Gastroesophageal sphincter (tissue), 3 donors: Measurements from ENCODE around the gene XPNPEP1.

Experiments
- EP300 ChIP-seq: sonication (generic); formaldehyde crosslinking; IDR thresholded peaks from one replicate; pipeline ENCODE4 v1.6.1; 2017; ENCODE audit warnings: antibody characterized with exemption, mild to moderate bottlenecking
- POLR2A ChIP-seq, 2 donors: fragments of 450-650 bp; IDR thresholded peaks; one replicate each; pipeline ENCODE4 v1.6.1; 2017; ENCODE audit warnings: antibody characterized with exemption in 2 of 2, mild to moderate bottlenecking in 2 of 2, moderate library complexity in 1 of 2
- POLR2AphosphoS5 ChIP-seq: sonication (generic); formaldehyde crosslinking; IDR thresholded peaks from one replicate; pipeline ENCODE4 v1.6.1; 2017; ENCODE audit warnings: antibody characterized with exemption
- TF ChIP-seq, protein P1 (sequence below), 4 experiments: fragments of 200-600 bp in 2 of 4; fragments of 450-650 bp in 2 of 4; sonication (generic) in 1 of 4; IDR thresholded peaks; one replicate each; pipeline ENCODE4 v1.5.1; 2017 to 2019; ENCODE audit warnings: antibody characterized with exemption in 4 of 4, mild to moderate bottlenecking in 2 of 4, moderate library complexity in 2 of 4

DNA sequence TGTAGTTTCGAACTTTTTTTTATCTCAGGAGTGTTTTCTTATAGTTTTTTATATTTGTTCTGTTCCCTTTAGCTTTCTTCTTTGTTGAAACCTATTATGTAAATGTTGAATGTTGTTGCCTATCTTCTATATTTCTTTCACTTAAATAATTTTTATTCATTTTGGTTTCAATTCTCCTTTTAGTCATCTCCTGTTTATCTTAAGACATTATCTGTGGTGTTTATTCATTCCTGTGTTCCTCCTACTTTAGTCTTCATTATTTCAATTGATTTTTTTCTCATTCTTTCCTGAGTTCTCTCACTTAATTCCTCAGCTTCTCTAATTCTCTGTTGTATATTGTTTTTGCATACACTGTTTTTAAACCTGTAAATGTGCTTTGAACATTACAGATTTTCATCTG lies 64.1 kb downstream of the XPNPEP1 start:
- TF ChIP-seq, protein P1, sequence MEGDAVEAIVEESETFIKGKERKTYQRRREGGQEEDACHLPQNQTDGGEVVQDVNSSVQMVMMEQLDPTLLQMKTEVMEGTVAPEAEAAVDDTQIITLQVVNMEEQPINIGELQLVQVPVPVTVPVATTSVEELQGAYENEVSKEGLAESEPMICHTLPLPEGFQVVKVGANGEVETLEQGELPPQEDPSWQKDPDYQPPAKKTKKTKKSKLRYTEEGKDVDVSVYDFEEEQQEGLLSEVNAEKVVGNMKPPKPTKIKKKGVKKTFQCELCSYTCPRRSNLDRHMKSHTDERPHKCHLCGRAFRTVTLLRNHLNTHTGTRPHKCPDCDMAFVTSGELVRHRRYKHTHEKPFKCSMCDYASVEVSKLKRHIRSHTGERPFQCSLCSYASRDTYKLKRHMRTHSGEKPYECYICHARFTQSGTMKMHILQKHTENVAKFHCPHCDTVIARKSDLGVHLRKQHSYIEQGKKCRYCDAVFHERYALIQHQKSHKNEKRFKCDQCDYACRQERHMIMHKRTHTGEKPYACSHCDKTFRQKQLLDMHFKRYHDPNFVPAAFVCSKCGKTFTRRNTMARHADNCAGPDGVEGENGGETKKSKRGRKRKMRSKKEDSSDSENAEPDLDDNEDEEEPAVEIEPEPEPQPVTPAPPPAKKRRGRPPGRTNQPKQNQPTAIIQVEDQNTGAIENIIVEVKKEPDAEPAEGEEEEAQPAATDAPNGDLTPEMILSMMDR (IDR thresholded peaks at IDR 0.05) = no peak
- TF ChIP-seq POLR2A (IDR thresholded peaks at IDR 0.05) (no peak), EP300 (no peak), POLR2AphosphoS5 (no peak)
